Vagina (tissue), 2 donors: ENCODE results near the gene CTBS. TPM values are rescaled to one million over a fixed set of nuclear protein-coding genes. Genes with fewer than 3 reads are reported as not detected.

Source experiments
- DNase-seq, 2 donors: peaks; one replicate each; pipeline ENCODE4 v3.0.0-alpha.2; 2017; ENCODE audit errors: extremely low spot score in 2 of 2
- H3K27ac ChIP-seq: fragments of 200-600 bp; sonication (generic); one replicate; pipeline ENCODE4 v1.5.1; 2019
- H3K27me3 ChIP-seq: fragments of 200-600 bp; sonication (generic); one replicate; pipeline ENCODE4 v1.5.1; 2019
- H3K36me3 ChIP-seq, 2 donors: fragments of 200-600 bp; sonication (generic); one replicate each; pipeline ENCODE4 v1.5.1; 2017 to 2019
- H3K4me1 ChIP-seq: fragments of 200-600 bp; sonication (generic); one replicate; pipeline ENCODE4 v1.5.1; 2019
- H3K4me3 ChIP-seq, 2 donors: fragments of 200-600 bp; sonication (generic); 1 replicate in 1 of 2; 2 replicates in 1 of 2; pipeline ENCODE4 v1.5.1; 2016 to 2019
- H3K9me3 ChIP-seq: fragments of 200-600 bp; sonication (generic); one replicate; pipeline ENCODE4 v1.5.1; 2019
- POLR2A ChIP-seq, 2 donors: fragments of 450-650 bp; IDR thresholded peaks; one replicate each; pipeline ENCODE4 v1.6.1; 2017; ENCODE audit warnings: antibody characterized with exemption in 2 of 2, mild to moderate bottlenecking in 2 of 2, moderate library complexity in 2 of 2
- POLR2AphosphoS5 ChIP-seq, 2 donors: sonication (generic); formaldehyde crosslinking; IDR thresholded peaks; one replicate each; pipeline ENCODE4 v1.9.0; 2017; ENCODE audit warnings: antibody characterized with exemption in 2 of 2, mild to moderate bottlenecking in 2 of 2, low read depth in 1 of 2; ENCODE audit not compliant: insufficient read depth in 1 of 2
- intact Hi-C: fragments of 100-400 bp; cut with DNase I; formaldehyde crosslinking; loops from one replicate; pipeline ENCODE4 v1.15.1; 2023
- total RNA-seq: library from RNA; depleted of rRNA; stranded (reverse); fragments of >200 nt; gene quantifications from one replicate; pipeline ENCODE4 v1.2.3, GENCODE V29; 2016
- TF ChIP-seq, protein P1 (sequence below), 3 experiments: fragments of 450-650 bp in 2 of 3; fragments of 200-600 bp in 1 of 3; sonication (generic) in 1 of 3; IDR thresholded peaks; one replicate each; pipeline ENCODE4 v1.5.1; 2017 to 2019; ENCODE audit warnings: antibody characterized with exemption in 3 of 3, mild to moderate bottlenecking in 2 of 3, moderate library complexity in 2 of 3

The CTBS gene
- total RNA-seq, 1 donor from 2014 or later: 9.3 TPM

DNA sequence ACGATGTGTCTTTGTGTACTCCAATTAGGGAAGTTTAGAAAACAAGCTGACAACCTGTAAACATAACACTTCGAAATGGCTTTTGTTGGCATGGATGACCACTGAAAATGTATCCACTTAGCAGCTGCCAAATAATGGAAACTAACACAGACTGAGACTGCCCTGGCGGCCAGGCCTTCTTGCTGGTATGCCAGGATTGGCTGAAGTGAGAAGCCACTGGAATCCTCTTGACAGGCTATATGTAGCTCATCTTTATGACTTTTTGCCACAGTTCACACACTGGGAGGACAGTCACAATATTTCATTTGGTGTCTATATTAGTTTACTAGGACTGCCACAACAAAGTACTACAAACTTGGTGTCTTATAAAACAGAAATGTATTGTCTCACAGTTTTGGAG is 12.9 kb upstream of the CTBS start:
- Histone ChIP-seq H3K36me3 (no peaks in the 10 kb centered on the region), H3K27me3 (no peaks in the 10 kb centered on the region), H3K27ac (no peak overlapping the region), H3K9me3 (no peaks in the 10 kb centered on the region), H3K4me1 (peaks cover 12% of the 10 kb centered on the region), H3K4me3 (no peak overlapping the region)
- TF ChIP-seq POLR2AphosphoS5 (IDR thresholded peaks at IDR 0.05; ENCODE audit: insufficient read depth in 1 of 2, low read depth in 1 of 2): no peak
- TF ChIP-seq, protein P1, sequence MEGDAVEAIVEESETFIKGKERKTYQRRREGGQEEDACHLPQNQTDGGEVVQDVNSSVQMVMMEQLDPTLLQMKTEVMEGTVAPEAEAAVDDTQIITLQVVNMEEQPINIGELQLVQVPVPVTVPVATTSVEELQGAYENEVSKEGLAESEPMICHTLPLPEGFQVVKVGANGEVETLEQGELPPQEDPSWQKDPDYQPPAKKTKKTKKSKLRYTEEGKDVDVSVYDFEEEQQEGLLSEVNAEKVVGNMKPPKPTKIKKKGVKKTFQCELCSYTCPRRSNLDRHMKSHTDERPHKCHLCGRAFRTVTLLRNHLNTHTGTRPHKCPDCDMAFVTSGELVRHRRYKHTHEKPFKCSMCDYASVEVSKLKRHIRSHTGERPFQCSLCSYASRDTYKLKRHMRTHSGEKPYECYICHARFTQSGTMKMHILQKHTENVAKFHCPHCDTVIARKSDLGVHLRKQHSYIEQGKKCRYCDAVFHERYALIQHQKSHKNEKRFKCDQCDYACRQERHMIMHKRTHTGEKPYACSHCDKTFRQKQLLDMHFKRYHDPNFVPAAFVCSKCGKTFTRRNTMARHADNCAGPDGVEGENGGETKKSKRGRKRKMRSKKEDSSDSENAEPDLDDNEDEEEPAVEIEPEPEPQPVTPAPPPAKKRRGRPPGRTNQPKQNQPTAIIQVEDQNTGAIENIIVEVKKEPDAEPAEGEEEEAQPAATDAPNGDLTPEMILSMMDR (IDR thresholded peaks at IDR 0.05): no peak
- TF ChIP-seq POLR2A (IDR thresholded peaks at IDR 0.05): no peak
- intact Hi-C loops: no loop called here
- DNase-seq: no peak

DNA sequence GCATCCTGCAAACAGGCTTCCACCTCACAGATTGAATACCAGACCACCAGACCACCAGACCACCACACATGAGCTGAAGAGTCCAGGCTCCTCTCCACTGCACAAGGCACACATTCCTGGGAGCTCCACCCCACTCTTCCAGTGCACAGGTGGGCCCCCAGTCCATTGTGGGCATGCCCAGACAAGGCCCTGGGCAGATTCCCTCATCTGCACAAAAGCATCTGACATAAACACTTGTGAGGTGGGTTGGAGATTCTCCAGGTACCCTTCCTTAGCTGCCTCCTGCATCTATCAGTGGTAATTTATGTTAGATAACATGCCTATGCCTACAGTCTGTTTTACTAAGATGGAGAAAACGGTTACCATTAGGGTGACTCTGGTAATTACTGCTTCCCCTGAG is 11.6 kb upstream of the CTBS start:
- intact Hi-C loops: no loop called here
- no peak overlapping the region for H3K27ac ChIP-seq
- no peaks in the 10 kb centered on the region for H3K9me3 ChIP-seq
- no peaks in the 10 kb centered on the region for H3K27me3 ChIP-seq
- H3K4me3 ChIP-seq: no peak overlapping the region
- no peak for DNase-seq
- TF ChIP-seq POLR2A (IDR thresholded peaks at IDR 0.05) (no peak), POLR2AphosphoS5 (IDR thresholded peaks at IDR 0.05; ENCODE audit: insufficient read depth in 1 of 2, low read depth in 1 of 2) (no peak)
- TF ChIP-seq, protein P1 (IDR thresholded peaks at IDR 0.05): no peak
- peaks cover 12% of the 10 kb centered on the region for H3K4me1 ChIP-seq
- H3K36me3 ChIP-seq: no peaks in the 10 kb centered on the region

DNA sequence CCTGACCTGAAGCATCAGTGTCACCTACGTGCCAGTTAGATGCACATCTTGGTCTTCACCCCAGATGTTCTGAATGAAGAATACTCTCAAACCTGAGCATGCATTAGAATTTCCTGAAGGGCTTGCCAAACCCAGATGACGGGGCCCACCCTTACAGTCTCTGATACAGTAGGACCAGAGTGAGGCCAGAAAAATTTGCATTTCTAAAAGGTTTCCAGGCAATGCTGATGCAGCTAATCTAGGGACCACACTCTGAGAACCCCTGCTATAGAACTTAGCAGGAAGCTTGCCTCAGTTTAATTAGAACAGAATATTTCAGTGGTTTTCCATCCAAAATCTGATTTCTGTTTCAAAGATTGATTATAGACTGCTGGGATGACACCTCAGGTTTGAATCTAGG is 9.9 kb upstream of the CTBS start:
- intact Hi-C loops: no loop called here
- Histone ChIP-seq H3K27me3 (no peaks in the 10 kb centered on the region), H3K36me3 (no peaks in the 10 kb centered on the region), H3K4me1 (peaks cover 12% of the 10 kb centered on the region), H3K4me3 (no peak overlapping the region), H3K27ac (no peak overlapping the region), H3K9me3 (no peaks in the 10 kb centered on the region)
- DNase-seq: no peak
- TF ChIP-seq, protein P1 (IDR thresholded peaks at IDR 0.05): no peak
- TF ChIP-seq POLR2A (IDR thresholded peaks at IDR 0.05): no peak
- TF ChIP-seq POLR2AphosphoS5 (IDR thresholded peaks at IDR 0.05; ENCODE audit: insufficient read depth in 1 of 2, low read depth in 1 of 2): no peak

DNA sequence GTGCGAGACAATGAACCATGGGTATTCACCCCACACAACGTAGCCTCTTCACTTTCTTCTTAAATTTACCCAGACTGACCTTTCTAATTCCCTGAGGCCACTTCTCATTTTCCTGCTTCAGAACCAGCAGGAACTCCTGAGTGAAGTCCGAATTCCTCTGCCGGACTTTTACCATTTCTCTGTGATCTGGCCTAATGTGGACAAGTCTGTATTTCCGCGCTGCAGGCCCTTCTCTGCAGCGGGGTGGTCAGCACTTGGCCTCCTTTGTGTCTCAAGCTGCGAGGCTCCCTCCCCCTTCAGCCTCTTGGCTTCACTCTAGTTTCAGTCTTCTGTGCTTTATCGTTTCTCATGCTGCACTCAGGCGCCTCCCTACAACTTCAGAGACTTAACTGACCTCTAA is 9.4 kb upstream of the CTBS start:
- intact Hi-C loops: no loop called here
- Histone ChIP-seq H3K4me3 (no peak overlapping the region), H3K27me3 (no peaks in the 10 kb centered on the region), H3K4me1 (peaks cover 12% of the 10 kb centered on the region), H3K36me3 (no peaks in the 10 kb centered on the region), H3K27ac (peak overlapping the region; percentile 37), H3K9me3 (no peaks in the 10 kb centered on the region)
- TF ChIP-seq, protein P1 (IDR thresholded peaks at IDR 0.05): no peak
- TF ChIP-seq POLR2A (IDR thresholded peaks at IDR 0.05) (no peak), POLR2AphosphoS5 (IDR thresholded peaks at IDR 0.05; ENCODE audit: insufficient read depth in 1 of 2, low read depth in 1 of 2) (no peak)
- DNase-seq: no peak

DNA sequence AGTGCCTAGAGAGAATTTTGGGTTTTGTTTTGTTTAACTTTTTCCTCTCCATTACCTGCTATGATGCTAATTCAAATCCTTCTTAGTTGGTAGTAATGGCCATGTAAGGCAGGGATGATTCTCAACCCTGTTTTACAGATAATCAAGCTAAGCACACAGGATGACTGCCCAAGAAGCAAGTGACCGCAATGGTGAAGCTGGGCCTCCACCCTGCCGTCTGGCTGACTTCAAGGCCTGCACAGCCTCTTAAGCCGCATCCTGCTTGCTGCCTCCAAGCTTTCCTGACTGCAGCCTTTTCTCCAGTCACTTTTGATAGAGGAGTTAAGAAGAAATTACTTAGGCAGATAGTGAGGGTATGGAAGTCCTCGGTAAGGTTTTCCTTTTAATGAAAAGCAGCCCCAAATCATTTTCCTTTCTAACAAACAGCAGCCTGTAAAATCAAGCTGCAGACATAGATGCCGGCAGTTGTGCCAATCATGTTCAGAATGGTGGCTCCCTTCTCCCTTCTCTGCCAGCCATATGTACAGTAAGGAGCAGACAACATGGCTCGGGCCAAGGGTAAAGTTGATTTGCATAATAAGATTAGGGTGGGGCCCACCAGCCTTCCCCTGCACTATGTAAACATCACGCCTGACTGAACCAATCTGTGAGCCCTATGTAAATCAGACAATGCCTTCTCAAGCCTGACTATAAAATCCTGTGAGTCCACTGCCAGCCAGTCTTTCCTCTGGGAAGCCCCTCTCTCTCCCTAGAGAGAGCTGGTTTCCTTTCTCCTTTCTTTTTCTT is 8.8 kb upstream of the CTBS start:
- H3K9me3 ChIP-seq: no peaks in the 10 kb centered on the region
- H3K4me3 ChIP-seq: no peak overlapping the region
- H3K36me3 ChIP-seq: no peaks in the 10 kb centered on the region
- TF ChIP-seq, protein P1 (IDR thresholded peaks at IDR 0.05): no peak
- TF ChIP-seq POLR2A (IDR thresholded peaks at IDR 0.05) (no peak), POLR2AphosphoS5 (IDR thresholded peaks at IDR 0.05; ENCODE audit: insufficient read depth in 1 of 2, low read depth in 1 of 2) (no peak)
- no peaks in the 10 kb centered on the region for H3K27me3 ChIP-seq
- no peak for DNase-seq
- peaks cover 12% of the 10 kb centered on the region for H3K4me1 ChIP-seq
- intact Hi-C loops: no loop called here
- peak overlapping the region; percentile 41 for H3K27ac ChIP-seq
